Measurements from ENCODE around the gene GPR15LG.
A peak's percentile ranks its signal among the peaks of the same experiment; 100 is the strongest.

Gene GPR15LG

GRCh38 chr10:84194424-84195043 lies 20.9 kb downstream of the GPR15LG start, which contains the start of gene CDHR1:
Gene CDHR1 (plus strand): TSS chr10:84194537. CDS start chr10:84194761, 224 bp downstream.
- DNase-seq = no peak

- DNase-seq = no peak
Observed at GRCh38 chr10:84195044-84195830, 21.6 kb downstream of the GPR15LG start.

- no peak for DNase-seq
Observed at GRCh38 chr10:84196083-84196482, 22.5 kb downstream of the GPR15LG start.

GRCh38 chr10:84196941-84197340 lies 23.3 kb downstream of the GPR15LG start:
- DNase-seq = no peak

- no peak for DNase-seq
Observed at GRCh38 chr10:84197643-84198042, 24.0 kb downstream of the GPR15LG start.

GRCh38 chr10:84198206-84198915 lies 24.8 kb downstream of the GPR15LG start:
- DNase-seq = no peak

- DNase-seq = no peak
Observed at GRCh38 chr10:84200537-84201243, 27.1 kb downstream of the GPR15LG start.

- no peak for DNase-seq
Observed at GRCh38 chr10:84201244-84201606, 27.6 kb downstream of the GPR15LG start.

- no peak for DNase-seq
Observed at GRCh38 chr10:84201682-84202081, 28.1 kb downstream of the GPR15LG start.

GRCh38 chr10:84202349-84202748 lies 28.7 kb downstream of the GPR15LG start:
- no peak for DNase-seq

GRCh38 chr10:84204122-84204521 lies 30.5 kb downstream of the GPR15LG start:
- DNase-seq = no peak

GRCh38 chr10:84204610-84205009 lies 31.0 kb downstream of the GPR15LG start:
- DNase-seq = no peak

GRCh38 chr10:84205049-84205852 lies 31.6 kb downstream of the GPR15LG start:
- peak; percentile 12 for DNase-seq

- no peak for DNase-seq
Observed at GRCh38 chr10:84205853-84206525, 32.4 kb downstream of the GPR15LG start.

GRCh38 chr10:84208023-84208422 lies 34.4 kb downstream of the GPR15LG start:
- DNase-seq = no peak

- DNase-seq = no peak
Observed at GRCh38 chr10:84211566-84211965, 38.0 kb downstream of the GPR15LG start.

- DNase-seq = no peak
Observed at GRCh38 chr10:84212014-84212413, 38.4 kb downstream of the GPR15LG start.

GRCh38 chr10:84213076-84213475 lies 39.5 kb downstream of the GPR15LG start:
- no peak for DNase-seq

- no peak for DNase-seq
Observed at GRCh38 chr10:84214046-84214572, 40.5 kb downstream of the GPR15LG start.

GRCh38 chr10:84214612-84215235 lies 41.1 kb downstream of the GPR15LG start:
- DNase-seq = no peak

- no peak for DNase-seq
Observed at GRCh38 chr10:84216834-84217233, 43.2 kb downstream of the GPR15LG start.

Measured in NCI-H2029 treated with DMSO at 0.1 percent for 48 hours (cell line).